Measurements from ENCODE around the gene LRRC75A. TPM values are rescaled to one million over a fixed set of nuclear protein-coding genes. Genes with fewer than 3 reads are reported as not detected.

Gene LRRC75A
- total RNA-seq, 1 experiment from 2014 or later, result 2.8 TPM

GRCh38 chr17:16437083-16437482 lies 54.9 kb downstream of the LRRC75A start:
- no peak for TF ChIP-seq EZH2 (IDR thresholded peaks at IDR 0.05; ENCODE audit: borderline replicate concordance, low read depth, low read length, poor library complexity, severe bottlenecking)
- TF ChIP-seq CTCF (conservative IDR thresholded peaks at IDR 0.05; ENCODE audit: low read depth, low read length), result no peak
- peaks cover 21% of the 10 kb centered on the region for H3K4me1 ChIP-seq (ENCODE audit: insufficient read depth, low read length, poor library complexity, severe bottlenecking)
- no peaks in the 10 kb centered on the region for H3K27me3 ChIP-seq (replicated peaks; ENCODE audit: insufficient read depth, low read depth, low read length, poor library complexity)
- peaks cover 25% of the 10 kb centered on the region for H3K36me3 ChIP-seq (ENCODE audit: insufficient read depth, low read length, poor library complexity, severe bottlenecking)
- no peak overlapping the region for H3K4me3 ChIP-seq (ENCODE audit: low read depth, low read length, poor library complexity, severe bottlenecking)
- ChIA-PET CTCF (no interaction called here), POLR2A (ENCODE audit: low non-redundant PET) (no interaction called here)
- intact Hi-C loops (cut with micrococcal nuclease; ENCODE audit: unreplicated experiment), result no loop called here
- no peak overlapping the region for H3K27ac ChIP-seq (ENCODE audit: low read depth, low read length, poor library complexity, severe bottlenecking)
- H3K9me3 ChIP-seq (ENCODE audit: low read depth, low read length, poor library complexity, severe bottlenecking), result no peaks in the 10 kb centered on the region
- no TSS peak for BruUV-seq (replicated peaks)
- DNase-seq (ENCODE audit: low spot score), result no peak

DNA sequence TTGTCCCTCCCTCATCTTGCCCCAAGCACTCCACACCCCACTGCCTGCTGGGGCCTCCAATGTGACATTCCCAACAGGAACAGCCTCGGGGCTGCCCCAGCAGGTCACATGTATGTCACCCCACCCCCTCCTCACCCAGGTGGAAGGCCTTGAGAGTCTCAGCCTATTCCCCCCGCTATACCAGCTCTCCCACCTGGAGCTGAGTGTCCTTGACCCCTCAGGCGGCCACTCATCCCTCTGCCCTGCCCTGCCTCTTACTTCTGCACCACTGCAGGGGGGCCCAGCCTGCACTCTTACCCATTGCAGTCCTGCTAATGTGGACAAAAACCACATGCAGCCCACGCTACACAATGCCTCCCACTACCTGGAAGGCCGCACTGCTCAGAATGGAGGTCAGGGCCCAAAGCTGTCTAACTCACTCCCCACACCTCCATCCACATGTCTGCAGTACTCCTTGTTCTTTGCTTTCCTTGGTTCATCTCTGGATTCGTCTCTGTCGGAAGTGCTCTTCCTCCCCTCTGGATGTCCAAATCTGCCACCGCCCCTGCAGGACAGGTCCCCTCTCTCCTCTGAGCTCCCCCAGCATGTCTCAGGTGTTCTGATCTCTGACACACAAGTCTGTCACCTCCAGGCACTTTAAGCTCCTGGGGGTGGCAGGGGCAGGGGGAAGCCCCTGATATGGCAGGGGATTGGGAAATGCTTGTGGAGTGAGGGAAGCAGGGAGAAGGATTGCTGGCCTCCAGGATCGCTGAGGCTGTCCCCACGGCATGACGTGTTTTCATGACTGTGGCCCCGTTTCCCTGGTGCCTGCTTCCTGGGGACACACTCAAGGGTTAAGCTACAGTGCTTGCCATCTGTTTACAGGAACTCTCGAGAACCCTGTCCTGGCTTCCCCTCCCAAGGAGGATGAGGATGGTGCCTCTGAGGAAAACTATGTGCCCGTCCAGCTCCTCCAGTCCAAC lies 55.8 kb downstream of the LRRC75A start:
- H3K36me3 ChIP-seq (ENCODE audit: insufficient read depth, low read length, poor library complexity, severe bottlenecking), result peaks cover 16% of the 10 kb centered on the region
- no peaks in the 10 kb centered on the region for H3K9me3 ChIP-seq (ENCODE audit: low read depth, low read length, poor library complexity, severe bottlenecking)
- TF ChIP-seq EZH2 (IDR thresholded peaks at IDR 0.05; ENCODE audit: borderline replicate concordance, low read depth, low read length, poor library complexity, severe bottlenecking) (no peak), CTCF (conservative IDR thresholded peaks at IDR 0.05; ENCODE audit: low read depth, low read length) (no peak)
- no TSS peak for BruUV-seq (replicated peaks)
- peaks cover 12% of the 10 kb centered on the region for H3K4me1 ChIP-seq (ENCODE audit: insufficient read depth, low read length, poor library complexity, severe bottlenecking)
- CTCF ChIA-PET, result no interaction called here
- intact Hi-C loops (cut with micrococcal nuclease; ENCODE audit: unreplicated experiment), result no loop called here
- H3K4me3 ChIP-seq (ENCODE audit: low read depth, low read length, poor library complexity, severe bottlenecking), result no peak overlapping the region
- DNase-seq (ENCODE audit: low spot score), result no peak
- POLR2A ChIA-PET (ENCODE audit: low non-redundant PET), result no interaction called here
- H3K27me3 ChIP-seq (replicated peaks; ENCODE audit: insufficient read depth, low read depth, low read length, poor library complexity), result no peaks in the 10 kb centered on the region
- H3K27ac ChIP-seq (ENCODE audit: low read depth, low read length, poor library complexity, severe bottlenecking), result no peak overlapping the region

- POLR2A ChIA-PET (ENCODE audit: low non-redundant PET), result interaction anchor here (0.6 kb wide), 1 partner anchor 659 kb away, joined by 4 read pairs; no protein-coding TSS in a partner anchor
- Histone ChIP-seq H3K36me3 (ENCODE audit: insufficient read depth, low read length, poor library complexity, severe bottlenecking) (peaks cover under 1% of the 10 kb centered on the region), H3K27ac (ENCODE audit: low read depth, low read length, poor library complexity, severe bottlenecking) (no peak overlapping the region), H3K4me3 (ENCODE audit: low read depth, low read length, poor library complexity, severe bottlenecking) (no peak overlapping the region), H3K9me3 (ENCODE audit: low read depth, low read length, poor library complexity, severe bottlenecking) (no peaks in the 10 kb centered on the region), H3K27me3 (replicated peaks; ENCODE audit: insufficient read depth, low read depth, low read length, poor library complexity) (no peaks in the 10 kb centered on the region), H3K4me1 (ENCODE audit: insufficient read depth, low read length, poor library complexity, severe bottlenecking) (peaks cover 6% of the 10 kb centered on the region)
- CTCF ChIA-PET, result no interaction called here
- intact Hi-C loops (cut with micrococcal nuclease; ENCODE audit: unreplicated experiment), result no loop called here
- DNase-seq (ENCODE audit: low spot score), result no peak
- TF ChIP-seq CTCF (conservative IDR thresholded peaks at IDR 0.05; ENCODE audit: low read depth, low read length), result no peak
- no peak for TF ChIP-seq EZH2 (IDR thresholded peaks at IDR 0.05; ENCODE audit: borderline replicate concordance, low read depth, low read length, poor library complexity, severe bottlenecking)
- no TSS peak for BruUV-seq (replicated peaks)
Measured at GRCh38 chr17:16434662-16435061, 57.3 kb downstream of the LRRC75A start.

Measured in A673 (cell line).